H54 (cell line): ENCODE measurements around the gene FANCD2.
"Not testable (repeated sequence)": the region's sequence is repeated elsewhere in the genome, so short reads cannot be mapped to it uniquely, and the experiment has no call there.

Experiments
- DNase-seq: peaks from one replicate; pipeline ENCODE4 v3.0.0; 2011; ENCODE audit warnings: low spot score, mixed read lengths; ENCODE audit not compliant: insufficient read length
- FAIRE-seq: peaks from 3 replicates; lab custom pipeline; 2011; peaks lifted over from hg19 to GRCh38; lab: Jason Lieb, UNC
- POLR2A ChIP-seq: IDR thresholded peaks from 2 replicates; pipeline ENCODE4 v1.6.1; 2011; ENCODE audit warnings: low read depth, mild to moderate bottlenecking, low read length

FANCD2 gene

GRCh38 chr3:10023587-10024310, 2.5 kb upstream of the FANCD2 start:
- FAIRE-seq (peak; percentile 27), DNase-seq (no peak)
- TF ChIP-seq POLR2A = no peak

- FAIRE-seq (no peak), DNase-seq (no peak)
- TF ChIP-seq POLR2A = no peak
These were observed 793 bp upstream of the FANCD2 start for GRCh38 chr3:10025205-10026083.

DNA sequence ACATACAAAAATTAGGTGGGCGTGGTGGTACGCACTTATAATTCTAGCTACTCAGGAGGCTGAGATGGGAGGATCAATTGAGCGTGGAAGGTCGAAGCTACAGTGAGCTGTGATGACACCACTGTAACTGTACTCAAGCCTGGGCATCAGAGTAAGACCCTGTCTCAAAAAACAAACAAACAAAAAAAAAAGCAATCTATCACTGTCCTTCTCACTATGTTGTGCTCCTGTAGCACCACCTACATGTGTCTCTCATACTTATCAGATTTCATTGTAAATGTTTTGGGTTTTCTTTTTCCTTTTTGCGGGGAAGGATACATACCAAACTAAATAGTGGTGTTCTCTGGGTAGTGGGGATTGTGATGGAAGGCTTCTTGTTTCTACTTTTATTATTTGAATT, 14.8 kb downstream of the FANCD2 start:
- FAIRE-seq = no peak
- no peak for DNase-seq

GRCh38 chr3:10047876-10048275, 21.6 kb downstream of the FANCD2 start:
- DNase-seq (no peak), FAIRE-seq (peak; percentile 6)
- no peak for TF ChIP-seq POLR2A

More for the DNA sequence above, 14.8 kb downstream of the FANCD2 start:
- no peak for TF ChIP-seq POLR2A

GRCh38 chr3:10053054-10053453, 26.8 kb downstream of the FANCD2 start:
- not testable (repeated sequence) for FAIRE-seq, DNase-seq

- no peak for DNase-seq
- TF ChIP-seq POLR2A = no peak
- FAIRE-seq = no peak
These were observed 28.9 kb downstream of the FANCD2 start for GRCh38 chr3:10055097-10055496.

- not testable (repeated sequence) for DNase-seq, FAIRE-seq
These were observed 43.8 kb downstream of the FANCD2 start for GRCh38 chr3:10070077-10070476.

GRCh38 chr3:10074666-10075065, 48.4 kb downstream of the FANCD2 start:
- DNase-seq = peak; percentile 22
- TF ChIP-seq POLR2A = no peak
- peak; percentile 76 for FAIRE-seq

GRCh38 chr3:10081871-10082270, 55.6 kb downstream of the FANCD2 start:
- no peak for TF ChIP-seq POLR2A
- no peak for FAIRE-seq

DNA sequence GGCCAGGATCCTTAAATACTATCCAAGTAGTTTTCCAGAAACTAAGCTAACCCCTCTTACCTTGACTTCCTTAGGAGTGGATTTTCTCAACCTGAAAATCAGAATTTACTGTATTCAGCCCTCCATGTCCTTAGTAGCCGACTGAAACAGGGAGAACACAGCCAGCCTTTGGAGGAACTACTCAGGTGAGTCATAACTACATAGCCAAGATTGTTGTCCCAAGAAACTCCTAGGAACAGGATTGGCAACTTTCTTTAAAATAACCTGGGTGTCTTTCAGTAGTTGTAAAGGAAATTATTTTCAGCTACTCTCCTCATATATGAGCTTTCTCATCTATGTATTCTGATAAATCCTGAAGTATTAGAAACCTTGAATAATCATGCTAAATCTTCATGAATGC, 59.5 kb downstream of the FANCD2 start:
- TF ChIP-seq POLR2A = no peak
- no peak for DNase-seq
- no peak for FAIRE-seq

More at GRCh38 chr3:10081871-10082270, 55.6 kb downstream of the FANCD2 start:
- no peak for DNase-seq

- no peak for FAIRE-seq
- DNase-seq = no peak
- TF ChIP-seq POLR2A = no peak
These were observed 62.0 kb downstream of the FANCD2 start for GRCh38 chr3:10088256-10088655.

GRCh38 chr3:10090179-10090578, 63.9 kb downstream of the FANCD2 start:
- DNase-seq (no peak), FAIRE-seq (no peak)
- TF ChIP-seq POLR2A = no peak

DNA sequence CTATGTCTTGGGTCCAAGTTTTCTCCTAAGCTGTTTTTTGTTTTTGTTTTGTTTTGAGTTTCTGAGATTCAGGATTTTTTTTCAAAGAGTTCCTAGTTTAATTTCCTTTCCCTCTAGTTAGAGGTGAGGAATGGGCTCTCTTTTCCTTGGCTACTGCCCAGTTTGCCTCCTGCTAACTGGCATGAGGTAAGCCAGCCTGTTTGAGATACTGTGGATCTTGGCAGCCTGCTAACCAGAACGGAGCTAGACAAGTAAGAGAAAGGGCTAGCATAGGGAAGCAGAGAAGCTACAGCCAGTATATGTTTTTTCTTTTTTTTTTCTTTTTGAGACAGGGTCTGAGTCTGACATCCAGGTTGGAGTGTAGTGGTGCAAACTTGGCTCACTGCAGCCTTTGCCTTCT, 64.5 kb downstream of the FANCD2 start:
- FAIRE-seq = not testable (repeated sequence)

DNA sequence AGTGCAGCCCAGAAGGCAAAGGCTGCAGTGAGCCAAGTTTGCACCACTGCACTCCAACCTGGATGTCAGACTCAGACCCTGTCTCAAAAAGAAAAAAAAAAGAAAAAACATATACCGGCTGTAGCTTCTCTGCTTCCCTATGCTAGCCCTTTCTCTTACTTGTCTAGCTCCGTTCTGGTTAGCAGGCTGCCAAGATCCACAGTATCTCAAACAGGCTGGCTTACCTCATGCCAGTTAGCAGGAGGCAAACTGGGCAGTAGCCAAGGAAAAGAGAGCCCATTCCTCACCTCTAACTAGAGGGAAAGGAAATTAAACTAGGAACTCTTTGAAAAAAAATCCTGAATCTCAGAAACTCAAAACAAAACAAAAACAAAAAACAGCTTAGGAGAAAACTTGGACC, 65.2 kb downstream of the FANCD2 start:
- DNase-seq, FAIRE-seq: not testable (repeated sequence)

More for the DNA sequence above, 64.5 kb downstream of the FANCD2 start:
- DNase-seq = not testable (repeated sequence)
